Measurements from ENCODE around the gene SAFB.

Gene SAFB

GRCh38 chr19:5609881-5610448 lies 12.9 kb upstream of the SAFB start:
- TF ChIP-seq CTCF (IDR thresholded peaks at IDR 0.05): no peak
- no peak for TF ChIP-seq ZFX (IDR thresholded peaks at IDR 0.05; ENCODE audit: borderline replicate concordance)
- no peak overlapping the region for H3K27ac ChIP-seq

- TF ChIP-seq ZFX (IDR thresholded peaks at IDR 0.05; ENCODE audit: borderline replicate concordance) (no peak), CTCF (IDR thresholded peaks at IDR 0.05) (no peak)
- H3K27ac ChIP-seq: no peak overlapping the region
Observed at GRCh38 chr19:5612891-5613865, 9.7 kb upstream of the SAFB start.

- TF ChIP-seq ZFX (IDR thresholded peaks at IDR 0.05; ENCODE audit: borderline replicate concordance) (no peak), CTCF (IDR thresholded peaks at IDR 0.05) (no peak)
- H3K27ac ChIP-seq: no peak overlapping the region
Observed at GRCh38 chr19:5615756-5616327, 7.0 kb upstream of the SAFB start.

GRCh38 chr19:5617080-5617479 lies 5.8 kb upstream of the SAFB start:
- TF ChIP-seq ZFX (IDR thresholded peaks at IDR 0.05; ENCODE audit: borderline replicate concordance): no peak
- TF ChIP-seq CTCF (IDR thresholded peaks at IDR 0.05): no peak
- H3K27ac ChIP-seq: no peak overlapping the region

GRCh38 chr19:5618591-5618990 lies 4.3 kb upstream of the SAFB start:
- TF ChIP-seq ZFX (IDR thresholded peaks at IDR 0.05; ENCODE audit: borderline replicate concordance): no peak
- TF ChIP-seq CTCF (IDR thresholded peaks at IDR 0.05): no peak

GRCh38 chr19:5619946-5620345 lies 2.9 kb upstream of the SAFB start:
- H3K27ac ChIP-seq: no peak overlapping the region
- TF ChIP-seq ZFX (IDR thresholded peaks at IDR 0.05; ENCODE audit: borderline replicate concordance) (no peak), CTCF (IDR thresholded peaks at IDR 0.05) (no peak)

More at GRCh38 chr19:5618591-5618990, 4.3 kb upstream of the SAFB start:
- no peak overlapping the region for H3K27ac ChIP-seq
